NCI-H524 (cell line): ENCODE data around the gene BTBD10.
"Not testable (repeated sequence)": the region's sequence is repeated elsewhere in the genome, so short reads cannot be mapped to it uniquely, and the experiment has no call there.

Experiments
- DNase-seq, 2 experiments: peaks; one replicate each; lab custom pipeline; 2025; lab: John Stamatoyannopoulos, UW

BTBD10 gene

GRCh38 chr11:13440100-13440855, 22.7 kb downstream of the BTBD10 start:
- DNase-seq = peak; percentile 43 to 87

DNA sequence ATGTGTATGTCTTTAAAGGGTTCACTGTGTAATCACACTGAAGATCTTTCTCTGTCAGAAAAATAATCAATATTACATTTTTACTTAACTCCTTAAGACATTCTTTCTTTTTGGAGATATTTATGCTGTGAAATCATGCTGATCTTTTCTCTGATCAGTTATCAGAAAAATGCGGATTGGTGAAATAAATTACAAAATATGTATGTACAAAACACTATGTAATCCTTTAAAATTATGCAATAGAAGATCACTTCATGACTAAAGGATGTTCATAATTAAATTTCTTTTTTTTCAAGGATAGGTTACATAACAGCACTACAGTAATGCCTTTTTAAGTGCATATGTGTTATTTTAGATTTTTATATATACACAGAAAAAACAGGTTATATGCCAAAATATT, 24.7 kb downstream of the BTBD10 start:
- DNase-seq = no peak

DNA sequence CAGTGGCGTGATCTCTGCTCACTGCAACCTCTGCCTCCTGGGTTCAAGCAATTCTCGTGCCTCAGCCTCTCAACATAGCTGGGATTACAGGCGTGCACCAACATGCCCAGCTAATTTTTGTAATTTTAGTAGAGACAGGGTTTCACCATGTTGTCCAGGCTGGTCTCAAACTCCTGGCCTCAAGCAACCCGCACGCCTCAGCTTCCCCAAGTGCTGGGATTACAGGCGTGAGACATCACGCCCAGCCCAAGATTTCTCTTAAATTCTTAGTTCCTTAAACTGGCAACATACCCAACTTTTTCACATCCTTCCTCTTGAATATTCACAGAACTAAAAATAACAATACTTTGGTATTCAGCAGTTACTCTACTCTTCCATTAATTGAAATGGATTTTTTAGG, 26.2 kb downstream of the BTBD10 start:
- DNase-seq = not testable (repeated sequence)

DNA sequence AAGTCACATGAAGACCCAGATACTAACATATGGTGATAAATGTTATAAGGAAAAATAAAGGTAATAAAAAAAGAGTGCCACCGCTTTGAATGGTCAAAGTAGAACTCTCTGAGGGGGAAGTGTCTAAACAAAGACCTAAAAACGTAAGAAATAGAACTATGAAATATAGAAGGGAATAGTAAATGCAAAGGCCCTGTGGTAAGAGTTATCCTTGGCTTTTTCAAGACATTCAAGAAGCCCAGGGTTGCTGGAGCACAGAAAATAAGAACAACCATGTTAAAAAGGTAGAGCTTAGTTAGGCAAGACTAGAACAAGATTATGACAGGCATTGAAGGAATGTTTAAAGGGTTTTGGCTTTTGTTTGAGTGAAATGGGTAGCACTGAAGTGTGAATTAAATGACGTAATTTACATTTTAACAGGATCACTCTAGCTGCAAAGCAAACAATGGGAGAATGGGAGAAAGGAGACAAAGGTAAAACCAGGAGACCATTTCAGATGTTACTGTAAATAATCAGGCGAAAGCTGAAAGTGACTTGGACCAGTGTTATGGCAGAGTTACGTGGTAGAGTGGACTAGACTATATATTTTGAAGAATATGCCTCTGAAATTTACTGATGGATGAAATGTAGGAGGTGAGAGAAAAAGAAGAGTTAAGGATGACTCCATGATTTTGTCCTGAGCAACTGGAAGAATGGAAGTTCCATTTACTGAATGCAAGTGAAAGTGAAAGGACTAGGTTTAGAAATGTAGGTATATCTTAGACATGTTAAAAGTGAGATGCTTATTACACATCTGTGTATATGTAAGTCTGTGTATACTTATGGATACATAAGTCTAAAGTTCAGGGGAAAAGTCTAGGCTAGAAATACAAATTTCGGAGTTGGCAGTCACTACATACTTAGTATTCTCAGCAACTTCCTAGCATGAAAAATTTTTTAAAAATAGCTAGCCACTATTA, 28.5 kb downstream of the BTBD10 start:
- DNase-seq = no peak

DNA sequence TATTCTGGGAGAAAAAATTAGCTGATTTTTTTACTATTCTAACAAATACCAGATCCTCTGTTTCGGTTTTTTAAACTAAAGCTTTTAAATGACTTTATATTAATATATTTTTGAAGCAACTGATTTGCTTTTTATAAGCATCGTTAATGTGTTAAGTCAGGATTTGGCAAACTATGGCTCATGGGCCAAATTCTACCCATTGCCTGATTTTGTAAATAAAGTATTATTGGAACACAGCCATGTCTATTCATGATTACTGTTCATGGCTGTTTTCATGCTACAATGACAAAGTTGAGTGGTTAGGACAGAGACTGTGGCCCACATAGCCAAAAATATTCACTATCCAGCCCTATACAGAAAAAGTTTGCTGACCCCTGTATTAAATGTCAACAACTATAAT, 29.6 kb downstream of the BTBD10 start:
- DNase-seq = no peak

DNA sequence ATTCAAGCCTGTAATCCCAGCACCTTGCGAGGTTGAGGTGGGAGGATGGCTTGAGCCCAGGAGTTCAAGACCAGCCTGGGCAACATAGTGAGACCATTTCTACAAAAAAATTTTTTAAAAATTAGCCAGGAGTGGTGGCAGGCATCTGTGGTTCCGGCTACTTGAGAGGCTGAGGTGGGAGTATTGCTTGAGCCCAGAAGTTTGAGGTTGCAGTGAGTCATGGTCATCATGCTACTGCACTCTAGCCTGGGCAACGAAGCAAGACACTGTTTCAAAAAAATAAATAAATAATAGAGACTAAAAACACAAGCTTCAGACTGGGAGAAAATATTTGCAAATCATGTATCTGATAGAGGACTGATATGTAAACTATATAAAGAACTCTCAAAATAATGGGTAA, 33.2 kb downstream of the BTBD10 start:
- no peak for DNase-seq

DNA sequence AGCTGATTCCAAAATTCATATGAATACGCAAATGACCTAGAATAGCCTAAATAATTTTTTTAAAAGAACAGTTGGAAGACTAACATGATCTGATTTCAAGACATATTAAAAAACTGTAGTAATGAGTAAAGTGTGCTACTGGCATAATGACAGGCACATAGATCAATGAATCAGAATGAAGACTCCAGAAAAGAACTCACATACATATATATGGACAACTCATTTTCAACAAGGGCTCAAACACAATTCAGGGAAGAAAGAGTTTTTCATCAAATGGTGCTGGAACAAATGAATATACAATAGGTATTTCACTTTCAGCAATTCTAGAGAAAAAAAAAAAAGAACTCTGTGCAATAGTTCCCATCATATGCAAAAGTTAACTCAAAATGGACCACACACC, 33.7 kb downstream of the BTBD10 start:
- no peak for DNase-seq

DNA sequence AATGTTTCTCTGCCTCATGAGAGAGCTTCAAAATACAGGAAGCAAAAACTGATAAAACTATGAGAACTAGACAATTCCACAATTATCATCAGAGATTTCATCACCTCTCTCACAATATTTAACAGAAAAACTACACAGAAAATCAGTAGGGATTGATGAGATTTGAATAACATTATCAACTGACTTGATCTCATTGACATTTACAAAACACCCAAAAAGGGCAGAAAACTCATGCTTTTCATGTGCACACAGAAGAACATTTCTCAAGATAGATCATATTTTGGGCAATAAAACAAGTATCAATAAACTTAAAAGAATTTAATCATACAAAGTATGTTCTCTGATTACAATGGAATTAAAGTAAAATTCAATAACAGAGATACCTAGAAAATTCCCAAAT, 35.6 kb downstream of the BTBD10 start:
- no peak for DNase-seq

- DNase-seq = no peak
Observed at GRCh38 chr11:13423372-13423771, 39.6 kb downstream of the BTBD10 start.

- no peak for DNase-seq
Observed at GRCh38 chr11:13421561-13421960, 41.5 kb downstream of the BTBD10 start.

GRCh38 chr11:13415201-13415600, 47.8 kb downstream of the BTBD10 start:
- DNase-seq = no peak

DNA sequence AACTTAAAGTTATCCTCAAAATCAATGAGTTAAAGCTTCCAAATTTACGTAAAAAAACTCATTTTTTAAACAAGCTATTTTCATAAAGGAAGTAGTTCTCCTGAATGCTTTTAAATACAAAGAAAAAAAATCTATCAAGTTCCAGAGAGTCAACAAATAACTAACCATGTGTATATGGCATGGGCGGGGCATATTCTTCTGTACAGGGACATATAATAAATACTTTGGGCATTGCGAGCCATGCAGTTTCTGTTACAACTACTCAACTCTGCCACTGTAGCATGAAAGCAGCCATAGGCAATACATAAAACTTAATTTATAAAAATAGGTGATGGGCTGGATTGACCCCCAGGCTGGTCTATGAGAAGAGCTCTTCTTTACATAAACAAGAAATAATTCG, 57.8 kb downstream of the BTBD10 start:
- DNase-seq = no peak

DNA sequence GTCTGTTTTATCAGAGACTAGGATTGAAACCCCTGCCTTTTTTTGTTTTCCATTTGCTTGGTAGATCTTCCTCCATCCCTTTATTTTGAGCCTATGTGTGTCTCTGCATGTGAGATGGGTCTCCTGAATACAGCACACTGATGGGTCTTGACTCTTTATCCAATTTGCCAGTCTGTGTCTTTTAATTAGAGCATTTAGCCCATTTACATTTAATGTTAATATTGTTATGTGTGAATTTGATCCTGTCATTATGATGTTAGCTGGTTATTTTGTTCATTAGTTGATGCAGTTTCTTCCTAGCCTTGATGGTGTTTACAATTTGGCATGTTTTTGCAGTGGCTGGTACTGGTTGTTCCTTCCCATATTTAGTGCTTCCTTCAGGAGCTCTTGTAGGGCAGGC, 64.7 kb downstream of the BTBD10 start:
- not testable (repeated sequence) for DNase-seq

GRCh38 chr11:13391217-13391616, 71.8 kb downstream of the BTBD10 start:
- DNase-seq = no peak

GRCh38 chr11:13388741-13389140, 74.3 kb downstream of the BTBD10 start:
- no peak for DNase-seq

GRCh38 chr11:13386567-13386966, 76.5 kb downstream of the BTBD10 start:
- no peak for DNase-seq

DNA sequence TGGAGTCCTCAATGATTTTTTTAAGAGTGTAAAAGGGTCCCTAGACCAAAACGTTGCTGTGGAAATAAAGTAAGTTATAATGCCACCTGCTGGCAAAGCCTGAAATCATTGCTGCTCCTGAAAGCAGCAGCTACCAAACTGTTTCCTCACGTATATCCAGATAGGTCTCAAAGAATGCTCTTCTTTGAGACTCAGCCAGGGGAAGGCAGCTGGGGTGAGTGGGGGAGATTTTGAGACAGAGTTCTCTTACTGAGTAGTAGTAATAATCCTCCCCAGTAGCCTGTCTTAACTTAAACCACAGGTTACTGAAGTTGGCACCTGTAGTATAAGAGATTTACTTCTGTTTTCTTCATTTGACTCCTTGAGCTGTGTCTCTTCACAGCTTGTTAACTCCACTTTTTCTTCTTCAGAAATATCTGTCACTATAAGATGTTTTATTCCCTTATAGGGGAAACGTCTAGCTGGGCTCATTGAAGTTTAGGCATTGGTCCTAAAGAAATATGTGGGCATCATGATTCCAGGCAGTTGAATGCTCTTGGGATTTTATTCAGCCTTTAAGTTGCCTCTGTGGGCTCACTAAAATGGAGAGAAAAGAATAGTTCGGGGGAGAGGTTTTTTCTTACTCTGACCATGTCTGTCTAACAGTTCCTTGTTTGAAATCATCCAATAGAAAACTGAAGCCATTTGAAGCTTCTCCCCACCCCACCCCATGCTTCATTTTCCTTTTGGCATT, 77.9 kb downstream of the BTBD10 start:
- DNase-seq = peak; percentile 3 to 41

DNA sequence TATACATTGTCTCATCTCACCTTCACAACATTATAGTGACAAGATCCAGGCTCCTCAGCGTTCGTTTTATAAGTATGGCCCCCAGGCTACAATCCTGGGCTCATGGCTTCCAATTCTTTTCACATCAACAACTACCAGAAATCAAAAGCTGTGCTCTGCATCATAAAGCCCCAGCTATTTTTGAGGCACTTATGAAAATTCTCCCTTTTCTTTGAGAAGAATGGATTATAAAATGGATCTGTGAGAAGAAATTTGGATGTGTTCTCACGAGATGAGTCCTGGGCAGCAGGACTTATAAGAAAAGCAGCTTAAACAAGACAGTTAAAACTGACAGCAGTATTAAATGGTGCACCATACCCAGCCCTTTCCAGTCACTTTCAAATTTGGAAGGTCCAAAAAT, 80.3 kb downstream of the BTBD10 start:
- no peak for DNase-seq

GRCh38 chr11:13380731-13381130, 82.3 kb downstream of the BTBD10 start:
- DNase-seq = no peak

- no peak for DNase-seq
Observed at GRCh38 chr11:13378316-13378715, 84.7 kb downstream of the BTBD10 start.

DNA sequence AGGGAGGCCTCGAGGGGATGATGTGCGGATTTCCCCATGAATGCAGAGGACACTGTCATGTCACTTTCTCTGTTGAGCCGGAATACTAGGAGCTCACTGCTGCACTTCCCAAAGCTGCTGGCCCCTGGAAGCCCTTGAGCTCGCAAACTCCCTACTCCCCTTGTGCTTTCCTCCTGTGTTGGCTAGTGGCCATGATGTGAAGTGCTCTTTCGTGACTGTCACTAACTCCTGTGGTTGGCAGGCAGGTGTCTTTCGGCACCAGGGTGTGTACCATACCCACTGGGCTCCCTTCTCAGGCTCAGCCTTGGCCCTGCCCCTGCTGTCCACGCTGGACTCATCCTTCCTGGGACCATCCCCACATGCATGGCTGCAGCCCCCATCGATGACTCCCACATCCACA, 86.2 kb downstream of the BTBD10 start:
- DNase-seq = no peak

DNA sequence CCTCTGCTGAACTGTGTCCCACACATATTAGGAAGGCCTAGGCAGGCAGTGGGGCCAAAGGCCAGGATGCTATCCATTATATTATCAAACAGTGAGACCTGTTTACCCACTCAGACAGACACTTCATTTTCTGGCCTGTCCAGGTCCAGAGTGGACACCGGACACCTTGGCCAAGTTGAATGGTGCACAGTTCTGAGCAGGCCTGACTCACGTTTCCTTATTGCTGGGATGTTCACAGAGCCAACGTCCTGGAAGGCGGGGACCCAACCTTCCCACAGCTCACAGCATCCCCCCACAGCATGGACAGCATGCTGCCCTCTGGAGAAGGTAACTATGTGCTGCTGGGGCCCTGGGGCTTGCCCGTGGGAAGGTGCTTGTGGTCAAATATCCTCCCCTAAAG, 86.6 kb downstream of the BTBD10 start:
- DNase-seq = no peak

GRCh38 chr11:13375798-13376197, 87.2 kb downstream of the BTBD10 start:
- DNase-seq = no peak
